Hematopoietic multipotent progenitor cell treated with erythropoietin and hydrocortisone succinate and interleukin-3 and kit ligand, for 8 days (in vitro differentiated cells): ENCODE data around the gene SLC43A2.

Source experiments
- DNase-seq: peaks from one replicate; pipeline ENCODE4 v3.0.0-alpha.2; 2015

Gene SLC43A2

GRCh38 chr17:1643293-1643998 lies 14.8 kb upstream of the SLC43A2 start:
- DNase-seq: peak; percentile 40

DNA sequence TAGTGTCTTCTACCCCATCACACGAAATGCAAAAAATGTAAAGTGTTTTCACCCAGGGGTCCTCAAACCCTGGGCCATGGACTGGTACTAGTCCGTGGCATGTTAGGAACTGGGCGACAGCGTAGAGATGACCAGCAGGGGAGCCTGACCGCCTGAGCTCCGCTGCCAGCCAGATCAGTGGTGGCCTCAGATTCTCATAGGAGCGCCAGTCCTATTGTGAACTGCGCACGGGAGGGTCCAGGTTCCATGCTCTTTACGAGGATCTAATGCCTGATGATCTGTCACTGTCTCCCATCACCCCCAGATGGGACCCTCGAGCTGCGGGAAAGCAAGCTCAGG lies 12.4 kb upstream of the SLC43A2 start:
- DNase-seq: no peak

DNA sequence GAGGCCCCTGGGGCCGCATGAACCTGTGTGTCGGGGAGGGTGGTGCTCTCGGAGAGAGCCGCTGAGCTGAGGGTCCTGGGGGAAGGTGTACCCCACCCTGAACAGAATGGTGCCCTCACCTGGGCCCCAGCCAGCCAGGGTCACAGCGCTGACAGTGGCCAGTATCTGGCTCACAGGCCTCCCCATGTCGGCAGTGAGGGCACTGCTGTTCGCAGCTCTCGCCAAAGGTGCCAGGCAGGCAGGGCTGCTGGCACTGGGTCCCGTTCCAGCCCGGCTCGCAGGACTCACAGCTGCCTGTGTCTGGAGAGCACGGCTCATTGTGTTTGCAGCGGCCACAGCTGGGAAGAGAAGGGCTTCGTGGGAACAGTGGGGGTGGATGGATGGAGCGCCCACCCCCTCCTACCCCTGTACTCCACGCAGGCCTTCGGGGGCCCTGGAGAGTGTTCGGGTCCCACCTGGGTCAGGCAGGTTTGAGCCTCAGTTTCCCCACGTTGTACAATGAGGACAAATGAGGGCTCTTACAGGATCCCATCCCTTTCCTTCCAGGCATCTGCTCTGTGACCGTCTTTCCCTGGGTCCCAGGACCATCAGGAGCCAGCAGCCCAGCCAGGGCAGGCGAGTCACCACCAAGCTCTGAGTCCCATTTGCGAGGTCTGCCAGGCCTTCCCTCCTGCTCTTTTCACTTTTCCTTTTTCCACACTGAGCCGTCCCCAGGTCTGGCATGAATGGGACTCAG lies 11.9 kb upstream of the SLC43A2 start:
- DNase-seq: no peak

DNA sequence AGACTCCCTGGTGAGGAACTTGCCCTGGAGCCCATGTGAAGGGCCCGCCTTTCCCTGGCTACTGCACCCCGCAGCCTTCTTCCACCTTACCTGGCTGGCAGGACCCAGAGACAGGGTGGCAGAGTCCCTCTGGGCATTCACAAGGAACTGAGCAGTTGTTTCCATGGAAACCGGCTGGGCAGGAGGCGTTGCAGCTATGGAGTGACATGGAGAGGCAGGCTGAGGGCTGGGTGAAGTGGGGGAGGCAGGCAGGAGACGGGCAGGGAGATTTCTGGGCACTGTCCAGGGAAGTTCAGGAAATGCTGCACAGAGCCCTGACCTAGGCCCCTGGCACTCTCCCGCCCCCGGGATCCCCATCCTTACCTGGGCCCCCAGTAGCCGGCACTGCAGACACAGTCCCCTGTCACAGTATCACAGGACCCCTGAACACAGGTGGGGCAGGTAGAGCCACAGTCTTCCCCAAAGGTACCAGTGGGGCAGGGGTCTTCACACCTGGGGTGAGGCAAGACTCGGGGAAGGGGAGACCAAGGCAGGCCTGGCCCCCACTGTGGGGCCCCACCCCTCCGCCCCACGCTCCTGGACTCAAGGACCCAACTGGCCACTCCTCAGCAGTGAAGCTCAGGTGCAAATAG lies 11.0 kb upstream of the SLC43A2 start:
- DNase-seq: no peak

DNA sequence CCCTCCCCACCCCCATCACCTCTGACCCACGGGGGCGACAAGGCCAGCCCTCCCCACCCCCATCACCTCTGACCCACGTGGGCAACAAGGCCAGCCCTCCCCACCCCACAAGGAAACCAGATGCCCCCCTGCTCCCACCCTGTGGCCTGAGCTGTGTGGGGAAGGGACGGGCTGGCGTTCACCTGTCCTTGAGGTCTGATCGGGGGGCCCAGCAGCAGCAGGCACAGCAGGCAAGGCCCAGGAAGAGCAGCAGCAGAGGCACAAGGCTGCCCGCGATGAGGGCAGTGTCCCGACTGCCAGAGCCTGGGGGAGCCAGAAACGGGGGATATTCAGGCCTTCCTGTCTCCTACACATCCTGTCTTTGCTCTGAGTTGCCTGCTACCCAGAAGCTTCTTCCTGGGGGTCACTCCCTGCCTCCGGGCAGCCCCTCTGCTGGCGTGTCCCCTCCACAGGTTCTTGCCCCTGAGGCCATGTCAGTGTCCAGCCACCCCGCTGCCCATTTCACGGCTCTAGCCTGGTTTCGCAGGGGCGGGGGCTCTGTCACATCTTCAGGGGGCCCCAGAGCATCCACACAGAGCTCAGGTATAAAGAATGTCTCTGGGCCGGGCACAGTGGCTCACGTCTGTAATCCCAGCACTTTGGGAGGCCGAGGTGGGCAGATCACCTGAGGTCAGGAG lies 10.1 kb upstream of the SLC43A2 start:
- no peak for DNase-seq

DNA sequence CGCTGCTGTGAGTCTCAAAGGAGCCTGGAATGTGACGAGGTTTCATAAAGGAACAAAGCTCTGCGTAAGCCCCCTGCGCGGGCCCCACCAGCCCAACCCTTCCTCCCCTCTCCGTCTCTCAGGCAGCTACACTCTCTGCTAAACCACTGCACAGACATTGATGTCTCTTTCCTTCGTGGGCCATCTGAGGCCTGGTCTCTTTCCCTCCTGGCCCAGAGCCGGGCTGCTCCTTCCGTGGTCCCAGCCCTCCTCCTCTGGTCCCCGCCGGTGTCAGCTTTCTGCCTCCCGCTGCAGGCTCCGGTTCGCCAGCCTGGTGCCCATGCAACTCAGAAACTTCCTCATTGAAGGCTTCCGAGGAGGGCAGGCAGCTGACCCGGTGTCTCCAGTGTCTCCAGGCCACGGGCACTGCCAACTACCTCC lies 9.5 kb upstream of the SLC43A2 start:
- DNase-seq: no peak

- DNase-seq: no peak
Observed at GRCh38 chr17:1636732-1637285, 8.2 kb upstream of the SLC43A2 start.

- no peak for DNase-seq
Observed at GRCh38 chr17:1635675-1636465, 7.2 kb upstream of the SLC43A2 start.

DNA sequence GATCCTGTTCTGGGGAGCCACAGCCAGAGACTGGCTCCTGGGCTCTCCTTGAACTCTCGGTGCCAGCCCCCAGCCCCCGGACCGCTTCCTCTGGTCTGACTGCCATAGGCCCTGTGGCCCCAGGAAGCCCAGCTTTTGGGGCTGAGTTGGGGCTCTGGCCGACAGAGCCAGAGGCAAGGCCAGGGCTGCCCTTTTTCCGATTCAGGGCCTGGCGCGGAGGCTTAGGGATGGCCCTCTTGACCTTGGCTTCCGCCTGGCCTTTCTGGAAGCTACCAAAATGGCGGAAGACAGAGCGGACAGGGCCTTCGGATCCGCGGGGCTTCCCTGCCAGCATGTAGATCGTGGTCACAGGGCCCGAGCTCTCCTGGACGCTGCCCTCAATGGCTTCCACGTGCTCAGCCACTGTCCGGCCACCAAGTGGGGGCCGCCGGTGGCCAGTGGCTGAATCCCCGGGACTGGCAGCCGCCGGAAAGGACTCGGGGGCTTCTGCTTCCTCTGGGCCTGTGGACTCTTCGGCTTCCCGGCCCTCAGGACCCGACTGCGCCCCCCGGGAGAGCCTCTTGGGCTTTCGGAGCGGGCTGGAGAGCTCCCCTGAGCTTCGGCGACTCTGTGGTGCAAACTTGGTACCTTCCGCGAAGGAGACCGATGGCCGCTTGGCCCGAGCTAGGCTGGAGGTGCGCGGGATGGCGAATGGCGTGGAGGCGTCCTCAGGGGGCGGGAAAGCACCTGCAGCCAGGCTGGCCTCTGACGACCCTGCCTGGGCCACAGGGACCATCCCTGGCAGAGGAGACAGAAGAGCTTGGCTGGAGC lies 6.4 kb upstream of the SLC43A2 start:
- no peak for DNase-seq

DNA sequence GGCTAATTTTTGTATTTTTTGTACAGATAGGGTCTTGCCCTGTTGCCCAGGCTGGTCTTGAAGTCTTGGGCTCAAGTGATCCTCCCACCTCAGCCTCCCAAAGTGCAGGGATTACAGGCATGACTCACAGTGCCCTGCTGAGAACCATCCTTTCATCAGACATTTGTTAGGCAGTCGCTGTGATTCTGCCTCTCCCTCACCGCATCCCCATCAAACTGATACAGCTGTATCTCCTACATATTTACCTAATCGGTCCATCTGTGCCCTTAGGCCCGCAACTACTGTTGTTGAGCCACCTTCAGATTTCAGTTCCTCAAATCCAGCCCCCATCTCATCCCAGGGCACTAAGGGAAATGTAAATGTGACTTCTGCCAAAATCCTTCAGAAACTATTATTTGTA lies 2.0 kb upstream of the SLC43A2 start:
- DNase-seq: no peak

DNA sequence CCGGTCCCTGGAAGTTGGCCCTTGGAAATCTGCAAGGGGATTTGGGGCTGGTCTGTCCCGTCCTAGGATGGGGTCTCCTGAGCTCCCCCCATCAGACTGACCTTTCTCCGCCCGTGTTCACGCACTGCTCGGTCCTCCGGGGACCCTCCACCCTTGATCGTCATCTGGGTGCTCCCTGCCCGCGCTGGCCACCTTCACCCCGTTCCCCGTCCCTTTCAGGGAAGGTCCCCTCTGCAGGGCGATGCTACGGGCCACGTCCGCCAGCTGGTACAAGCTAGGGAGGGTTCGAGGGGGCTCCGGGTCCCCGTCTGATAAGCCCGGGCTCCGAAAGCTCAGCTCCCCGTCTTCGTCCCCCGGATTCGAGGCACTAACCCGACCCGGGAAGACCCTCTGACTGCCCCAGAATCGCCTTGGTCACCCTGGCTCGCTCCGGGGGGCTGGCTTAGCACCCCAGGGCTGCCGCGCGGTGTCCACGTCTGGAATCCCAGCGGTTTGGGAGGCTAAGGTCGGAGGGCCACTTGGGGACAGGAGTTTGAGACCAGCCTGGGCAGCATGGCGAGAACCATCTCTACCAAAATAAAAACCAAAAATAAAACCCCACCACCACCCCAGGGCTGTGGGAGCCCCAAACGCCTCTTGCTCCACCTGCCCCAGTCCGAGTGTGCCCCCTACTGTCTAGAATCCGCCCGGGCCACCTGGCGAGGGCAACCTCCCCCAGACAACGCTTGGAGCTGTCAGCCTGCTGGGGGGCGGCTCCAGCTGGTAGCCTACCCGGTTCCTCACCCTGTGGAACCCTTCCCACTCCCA lies 1.1 kb upstream of the SLC43A2 start:
- peak; percentile 71 for DNase-seq

- DNase-seq: peak; percentile 92
Observed at GRCh38 chr17:1628856-1629503, 346 bp upstream of the SLC43A2 start.

DNA sequence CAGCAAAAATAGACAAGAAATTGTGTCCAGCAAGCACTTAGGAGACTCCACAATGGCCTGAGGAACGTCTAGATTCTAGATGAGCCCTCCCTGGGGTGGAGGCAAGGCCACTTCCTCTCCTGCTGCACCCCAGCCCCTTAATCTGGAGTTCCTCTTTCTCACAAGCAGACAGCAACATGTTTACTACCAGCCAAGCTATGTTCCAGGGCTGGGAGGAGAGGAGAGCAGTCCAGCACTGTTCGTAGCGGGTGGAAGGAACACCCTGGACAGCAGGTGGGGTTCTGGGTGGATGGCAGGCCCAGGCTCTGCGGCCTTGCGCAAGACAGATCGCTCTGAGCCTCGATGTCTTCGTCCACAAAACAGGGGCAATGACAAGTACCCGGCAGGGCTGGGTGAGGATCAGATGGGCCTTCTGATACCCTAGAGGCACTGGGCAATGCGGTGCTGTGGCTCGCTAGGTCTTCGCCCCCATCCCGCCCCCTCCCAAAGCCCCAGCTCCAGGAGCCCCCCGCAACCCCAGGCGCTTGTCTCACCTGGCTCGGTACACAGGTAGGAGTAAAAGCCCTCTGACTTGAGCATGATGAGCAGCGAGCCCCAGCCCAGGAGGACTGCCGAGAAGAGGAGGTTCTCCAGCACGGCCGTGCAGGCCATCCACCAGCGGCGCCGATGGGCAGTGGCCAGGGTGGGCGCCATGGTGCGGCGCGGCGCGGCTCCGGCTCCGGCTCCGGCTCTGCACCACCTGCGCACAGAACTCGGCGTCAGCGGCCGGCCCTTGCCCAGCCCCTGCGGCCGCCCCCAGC lies 1.3 kb downstream of the SLC43A2 start:
- DNase-seq: peak; percentile 45

DNA sequence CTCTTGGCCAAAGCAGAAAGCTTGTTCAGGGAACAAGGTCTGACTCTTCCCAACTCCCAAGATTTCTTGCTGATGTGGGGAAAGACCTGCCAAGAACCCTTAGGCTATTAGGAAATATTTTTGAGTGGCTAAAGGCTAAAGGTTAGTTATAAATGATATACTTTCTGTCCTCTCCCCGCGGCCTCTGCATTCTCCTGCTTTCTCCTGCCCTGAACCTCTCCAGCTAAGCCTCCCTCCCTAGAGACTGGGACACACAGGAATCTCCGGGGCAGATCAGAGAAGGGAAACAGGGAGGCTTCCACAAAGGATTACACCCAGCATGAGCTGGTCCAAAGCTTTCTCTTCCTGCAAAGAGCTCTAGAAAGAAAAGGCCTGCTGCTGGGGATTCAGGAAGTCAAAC lies 2.3 kb downstream of the SLC43A2 start:
- no peak for DNase-seq

- DNase-seq: peak; percentile 63
Observed at GRCh38 chr17:1625581-1625980, 3.1 kb downstream of the SLC43A2 start.

GRCh38 chr17:1625053-1625452 lies 3.6 kb downstream of the SLC43A2 start:
- DNase-seq: no peak

GRCh38 chr17:1624650-1625049 lies 4.0 kb downstream of the SLC43A2 start:
- DNase-seq: no peak

- DNase-seq: no peak
Observed at GRCh38 chr17:1623057-1623630, 5.5 kb downstream of the SLC43A2 start.
